ENCODE data around the gene TOMM40L.

DNA sequence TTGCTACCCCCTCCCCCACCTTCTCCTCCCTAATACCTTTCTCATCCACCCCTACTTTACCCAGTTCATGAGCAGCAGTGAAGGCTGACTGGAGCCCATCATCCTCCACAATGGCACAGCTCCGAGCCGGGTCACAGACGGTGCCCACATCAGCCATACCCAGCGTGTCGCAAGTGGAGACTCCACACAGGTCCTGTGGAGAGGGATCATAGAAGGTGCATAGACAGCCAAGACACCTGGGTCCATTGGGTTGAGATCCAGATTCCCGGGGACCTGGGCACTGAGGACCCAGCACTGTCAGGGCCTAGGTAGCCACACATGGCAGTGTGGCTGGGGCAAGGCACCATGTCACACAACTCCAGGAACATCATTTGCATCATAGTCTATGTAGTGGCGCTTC lies 29.7 kb upstream of the TOMM40L start:
- TF ChIP-seq, protein P1, sequence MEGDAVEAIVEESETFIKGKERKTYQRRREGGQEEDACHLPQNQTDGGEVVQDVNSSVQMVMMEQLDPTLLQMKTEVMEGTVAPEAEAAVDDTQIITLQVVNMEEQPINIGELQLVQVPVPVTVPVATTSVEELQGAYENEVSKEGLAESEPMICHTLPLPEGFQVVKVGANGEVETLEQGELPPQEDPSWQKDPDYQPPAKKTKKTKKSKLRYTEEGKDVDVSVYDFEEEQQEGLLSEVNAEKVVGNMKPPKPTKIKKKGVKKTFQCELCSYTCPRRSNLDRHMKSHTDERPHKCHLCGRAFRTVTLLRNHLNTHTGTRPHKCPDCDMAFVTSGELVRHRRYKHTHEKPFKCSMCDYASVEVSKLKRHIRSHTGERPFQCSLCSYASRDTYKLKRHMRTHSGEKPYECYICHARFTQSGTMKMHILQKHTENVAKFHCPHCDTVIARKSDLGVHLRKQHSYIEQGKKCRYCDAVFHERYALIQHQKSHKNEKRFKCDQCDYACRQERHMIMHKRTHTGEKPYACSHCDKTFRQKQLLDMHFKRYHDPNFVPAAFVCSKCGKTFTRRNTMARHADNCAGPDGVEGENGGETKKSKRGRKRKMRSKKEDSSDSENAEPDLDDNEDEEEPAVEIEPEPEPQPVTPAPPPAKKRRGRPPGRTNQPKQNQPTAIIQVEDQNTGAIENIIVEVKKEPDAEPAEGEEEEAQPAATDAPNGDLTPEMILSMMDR (IDR thresholded peaks at IDR 0.05), result no peak
- no peak for TF ChIP-seq POLR2A (IDR thresholded peaks at IDR 0.05)
